ENCODE measurements around the gene CASP10. TPM values are rescaled to one million over a fixed set of nuclear protein-coding genes. Genes with fewer than 3 reads are reported as not detected.
"Not testable (repeated sequence)": the region's sequence is repeated elsewhere in the genome, so short reads cannot be mapped to it uniquely, and the experiment has no call there.

Gene CASP10
- total RNA-seq, 1 donor from 2014 or later = 10.7 TPM

- no peak for DNase-seq (ENCODE audit: low spot score)
These were observed 28.1 kb upstream of the CASP10 start for GRCh38 chr2:201154615-201155399.

- no peak for DNase-seq (ENCODE audit: low spot score)
These were observed 26.9 kb upstream of the CASP10 start for GRCh38 chr2:201156036-201156435.

GRCh38 chr2:201156640-201157039 is 26.3 kb upstream of the CASP10 start:
- no peak for DNase-seq (ENCODE audit: low spot score)

- no peak for DNase-seq (ENCODE audit: low spot score)
These were observed 25.2 kb upstream of the CASP10 start for GRCh38 chr2:201157694-201158093.

DNA sequence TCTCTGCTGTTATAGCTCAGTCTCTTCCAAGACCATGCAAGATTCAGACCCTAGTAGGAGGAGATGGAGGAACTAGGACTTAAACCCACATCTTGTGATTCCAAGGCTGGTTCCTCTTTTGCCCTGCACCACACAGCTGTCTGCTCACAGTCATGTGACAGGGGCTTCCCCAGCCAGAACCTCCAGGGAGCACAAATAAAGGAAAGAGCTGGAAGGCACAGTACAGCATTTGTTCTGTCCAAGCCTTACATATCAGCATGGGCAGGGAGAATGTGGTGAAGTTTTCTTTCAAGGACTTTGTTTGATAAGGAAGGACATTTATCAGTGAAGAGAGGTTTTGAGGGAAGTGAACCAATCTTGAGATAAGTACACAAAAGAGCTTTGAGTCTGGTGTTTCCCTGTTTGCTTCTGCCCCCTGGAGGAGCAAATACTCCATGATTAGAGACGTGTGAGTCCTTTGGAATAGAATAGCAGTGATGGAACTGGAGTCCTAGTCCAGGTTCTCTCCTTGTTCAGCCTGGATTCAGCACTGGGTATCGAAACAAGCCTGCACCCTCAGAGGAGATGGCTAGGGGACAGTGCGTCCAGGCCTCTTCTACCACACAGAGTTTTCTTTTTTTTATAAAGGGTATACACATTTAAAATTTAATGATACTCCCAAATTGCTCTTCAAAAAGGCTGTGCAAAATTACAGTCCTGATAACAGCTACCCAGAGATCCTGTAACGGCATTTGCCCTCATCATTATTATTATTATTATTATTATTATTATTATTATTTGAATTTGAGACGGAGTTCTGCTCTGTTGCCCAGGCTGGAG is 24.6 kb upstream of the CASP10 start:
- DNase-seq (ENCODE audit: low spot score) = no peak

GRCh38 chr2:201164166-201164565 is 18.8 kb upstream of the CASP10 start:
- no peak for DNase-seq (ENCODE audit: low spot score)

DNA sequence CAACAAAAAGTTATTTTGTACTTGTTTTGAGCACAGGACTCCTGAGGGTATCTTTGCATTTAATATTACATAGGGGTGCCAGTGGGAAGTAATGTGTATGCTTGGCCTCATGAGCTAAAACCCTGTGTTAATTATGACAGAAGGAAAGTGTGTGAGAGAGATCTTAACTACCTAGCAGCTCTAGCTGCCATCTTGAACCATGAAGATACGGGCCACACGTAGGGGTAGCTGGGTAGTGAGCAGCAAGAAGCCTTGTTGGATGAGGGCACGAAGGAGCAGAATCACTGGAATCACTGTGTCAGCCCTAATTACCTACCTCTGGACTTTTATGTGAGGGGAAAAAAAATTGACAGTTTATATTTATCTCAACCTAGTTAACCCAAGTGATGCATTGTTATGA is 15.4 kb upstream of the CASP10 start:
- DNase-seq (ENCODE audit: low spot score) = no peak

- DNase-seq (ENCODE audit: low spot score) = not testable (repeated sequence)
These were observed 14.4 kb upstream of the CASP10 start for GRCh38 chr2:201168496-201168895.

DNA sequence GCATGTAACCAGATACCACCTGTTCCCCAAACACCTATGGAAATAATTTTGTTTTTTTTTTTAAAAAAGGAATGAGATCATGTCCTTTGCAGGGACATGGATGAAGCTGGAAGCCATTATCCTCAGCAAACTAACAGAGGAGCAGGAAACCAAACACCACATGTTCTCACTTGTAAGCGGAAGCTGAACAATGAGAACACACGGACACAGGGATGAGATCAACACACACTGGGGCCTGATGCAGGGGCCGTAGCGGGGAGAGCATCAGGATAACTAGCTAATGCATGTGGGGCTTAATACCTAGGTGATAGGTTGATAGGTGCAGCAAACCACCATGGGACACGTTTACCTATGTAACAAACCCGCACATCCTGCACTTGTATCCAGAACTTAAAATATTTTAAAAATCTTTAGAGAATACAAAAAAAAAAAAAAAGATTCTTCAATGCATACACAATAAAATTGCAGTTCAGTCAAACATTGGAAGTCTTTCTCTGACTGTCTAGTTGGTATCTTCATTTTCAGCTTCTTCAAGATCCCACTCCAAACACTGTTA is 11.6 kb upstream of the CASP10 start:
- no peak for DNase-seq (ENCODE audit: low spot score)

DNA sequence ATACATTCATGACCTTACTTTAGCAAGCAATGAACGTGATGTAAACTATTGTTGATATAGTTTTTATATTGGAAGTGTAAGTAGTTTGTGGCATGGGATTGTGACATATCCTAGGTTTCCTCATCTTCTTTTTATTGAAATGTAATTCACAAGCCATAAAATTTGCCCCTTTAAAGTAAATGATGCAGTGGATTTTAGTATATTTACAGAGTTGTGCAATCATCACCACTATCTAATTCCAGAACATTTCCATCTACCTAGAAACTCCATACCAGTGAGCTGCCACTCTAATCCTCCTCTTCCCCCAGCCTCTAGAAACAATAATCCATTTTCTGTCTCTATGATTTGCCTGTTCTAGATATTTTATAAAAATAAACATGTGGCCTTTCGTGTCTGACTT is 10.7 kb upstream of the CASP10 start:
- no peak for DNase-seq (ENCODE audit: low spot score)

GRCh38 chr2:201174687-201175086 is 8.3 kb upstream of the CASP10 start:
- DNase-seq (ENCODE audit: low spot score) = no peak

DNA sequence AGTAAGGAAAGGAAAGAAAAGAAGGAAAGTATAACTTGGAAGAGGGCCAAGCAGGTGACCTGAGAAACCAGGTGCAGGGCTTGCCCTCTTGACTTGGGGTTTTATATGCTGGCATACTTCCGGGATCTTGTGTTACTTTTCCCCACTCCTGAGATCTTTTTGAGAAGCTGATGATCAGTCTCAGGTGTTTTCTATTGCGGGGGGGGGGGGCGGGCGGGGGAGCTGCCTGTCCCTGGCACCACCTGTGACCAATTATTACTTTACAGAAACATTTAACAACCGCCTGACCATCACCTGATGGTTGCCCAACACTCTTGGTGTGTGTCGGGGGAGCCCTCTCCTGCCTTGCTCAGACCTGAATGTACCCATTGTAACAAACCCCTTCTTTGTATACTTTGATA is 6.9 kb upstream of the CASP10 start:
- no peak for DNase-seq (ENCODE audit: low spot score)

GRCh38 chr2:201180010-201180409 is 2.9 kb upstream of the CASP10 start:
- no peak for DNase-seq (ENCODE audit: low spot score)

GRCh38 chr2:201183365-201183727 is 405 bp downstream of the CASP10 start:
- no peak for DNase-seq (ENCODE audit: low spot score)

- not testable (repeated sequence) for DNase-seq (ENCODE audit: low spot score)
These were observed 894 bp downstream of the CASP10 start for GRCh38 chr2:201183835-201184234.

GRCh38 chr2:201184248-201184647 is 1.3 kb downstream of the CASP10 start:
- DNase-seq (ENCODE audit: low spot score) = not testable (repeated sequence)

- DNase-seq (ENCODE audit: low spot score) = no peak
These were observed 2.9 kb downstream of the CASP10 start for GRCh38 chr2:201185863-201186262.

GRCh38 chr2:201186982-201187381 is 4.0 kb downstream of the CASP10 start:
- no peak for DNase-seq (ENCODE audit: low spot score)

DNA sequence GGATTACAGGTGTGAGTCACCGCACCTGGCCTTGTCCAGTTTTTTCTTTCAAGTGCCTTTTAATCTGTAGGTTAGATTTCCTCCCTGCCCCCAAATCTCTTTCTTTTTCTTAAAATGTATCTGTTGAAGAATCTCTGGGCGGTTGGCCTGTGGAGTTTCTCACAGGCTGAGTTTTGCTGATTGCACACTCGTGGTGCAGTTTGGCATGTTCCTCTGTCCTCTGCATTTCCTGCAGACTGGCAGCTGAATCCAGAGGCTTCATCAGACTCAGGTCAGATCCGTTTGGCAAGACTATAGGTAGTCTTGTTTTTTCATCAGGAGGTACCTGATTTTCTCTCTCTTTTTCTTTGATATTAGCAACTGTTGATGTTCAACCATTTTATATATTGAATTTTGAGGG is 5.5 kb downstream of the CASP10 start:
- no peak for DNase-seq (ENCODE audit: low spot score)

GRCh38 chr2:201191132-201191875 is 8.4 kb downstream of the CASP10 start:
- no peak for DNase-seq (ENCODE audit: low spot score)

DNA sequence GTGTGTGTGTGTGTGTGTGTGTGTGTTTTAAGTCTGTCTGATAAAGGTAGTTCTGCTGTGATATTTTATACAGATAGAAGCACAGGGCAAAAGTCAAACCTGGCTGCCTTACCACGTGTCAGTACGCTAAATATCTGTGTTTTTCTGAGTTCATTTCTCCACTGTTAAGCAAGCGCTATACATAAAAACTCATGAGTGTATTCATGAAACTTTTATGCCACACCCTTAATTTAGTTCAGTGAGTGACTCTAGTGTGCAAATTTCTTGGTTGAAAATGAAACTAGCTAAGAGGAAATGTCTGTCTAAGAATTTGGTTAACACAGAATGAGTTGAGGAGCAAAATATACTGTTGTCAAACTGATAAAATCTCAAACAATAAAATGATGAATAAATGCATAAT is 11.2 kb downstream of the CASP10 start:
- no peak for DNase-seq (ENCODE audit: low spot score)

GRCh38 chr2:201195331-201195730 is 12.4 kb downstream of the CASP10 start:
- no peak for DNase-seq (ENCODE audit: low spot score)
